ENCODE results near the gene MAT2B. TPM values are rescaled to one million over a fixed set of nuclear protein-coding genes. Genes with fewer than 3 reads are reported as not detected.

Gene MAT2B
- total and polyA plus RNA-seq, 9 of the 15 experiments (the other 6 are each of a cell fraction or from before 2014, with no cell fraction given): 32.0 to 57.7 (median 43.6) TPM

DNA sequence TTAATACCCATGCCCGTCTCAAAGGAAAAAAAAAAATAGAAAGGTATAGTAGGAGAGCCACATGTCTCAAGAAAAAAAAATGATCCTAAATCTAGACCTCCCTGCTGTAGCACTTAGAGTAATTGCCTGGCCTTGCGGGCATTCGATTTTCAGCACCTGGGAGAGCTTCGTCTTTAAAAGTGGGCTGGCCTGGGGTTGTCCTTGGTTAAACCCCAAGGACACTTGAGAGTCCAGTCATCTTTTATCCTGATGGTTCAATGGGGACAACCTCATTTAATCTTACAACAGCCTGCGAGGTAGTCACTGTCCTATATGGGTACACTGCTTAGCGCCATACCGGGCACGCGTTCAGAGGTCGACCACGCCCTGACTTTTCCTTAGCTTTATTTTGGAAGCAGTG is 60.1 kb downstream of the MAT2B start:
- 1% methylated on average over 11 of the region's 11 CpGs for WGBS (ENCODE audit: insufficient coverage, low coverage, missing lambda C conversion rate)
- Histone ChIP-seq H4K20me1 (replicated peaks; ENCODE audit: control insufficient read depth, insufficient read depth, low read length) (no peaks in the 10 kb centered on the region), H3K36me3 (ENCODE audit: control insufficient read depth, insufficient read depth, low read length) (no peaks in the 10 kb centered on the region), H3K9me3 (replicated peaks; ENCODE audit: control insufficient read depth, insufficient read depth, low read depth, low read length) (no peaks in the 10 kb centered on the region), H3K9ac (ENCODE audit: insufficient read depth in 1 of 2, low read depth in 2 of 2, low read length in 2 of 2) (no peak overlapping the region), H3K4me3 (no peak overlapping the region), H3K27ac (ENCODE audit: extremely low read depth, low read depth, low read length) (no peak overlapping the region), H3K4me2 (ENCODE audit: insufficient read depth, low read length) (no peak overlapping the region), H3K9me1 (ENCODE audit: control insufficient read depth, insufficient read depth, low read length) (no peaks in the 10 kb centered on the region), H3K79me2 (ENCODE audit: control insufficient read depth, insufficient read depth, low read length) (no peaks in the 10 kb centered on the region), H3K27me3 (ENCODE audit: control insufficient read depth in 2 of 2, insufficient read depth in 2 of 2, low read length in 2 of 2) (peaks cover 8 to 10% of the 10 kb centered on the region in 2 experiments; a peak in 4 of 5 replicates), H2AFZ (ENCODE audit: low read depth, low read length) (no peak overlapping the region), H3K4me1 (replicated peaks in 1 of 2; ENCODE audit: control insufficient read depth in 2 of 2, insufficient read depth in 2 of 2, low read length in 2 of 2) (peaks cover 0 to 3% of the 10 kb centered on the region in 2 experiments; a peak in 1 of 5 replicates)
- no peak for DNase-seq (ENCODE audit: extremely low read depth in 1 of 4, low spot score in 3 of 4)
- ChIA-PET CTCF (ENCODE audit: low intra/inter-chr PET ratio) (interaction anchor here (1.5 kb wide), 1 partner anchor 939 kb away, joined by 4 read pairs; no protein-coding TSS in a partner anchor), POLR2A (no interaction called here)
- TF ChIP-seq, protein P1, sequence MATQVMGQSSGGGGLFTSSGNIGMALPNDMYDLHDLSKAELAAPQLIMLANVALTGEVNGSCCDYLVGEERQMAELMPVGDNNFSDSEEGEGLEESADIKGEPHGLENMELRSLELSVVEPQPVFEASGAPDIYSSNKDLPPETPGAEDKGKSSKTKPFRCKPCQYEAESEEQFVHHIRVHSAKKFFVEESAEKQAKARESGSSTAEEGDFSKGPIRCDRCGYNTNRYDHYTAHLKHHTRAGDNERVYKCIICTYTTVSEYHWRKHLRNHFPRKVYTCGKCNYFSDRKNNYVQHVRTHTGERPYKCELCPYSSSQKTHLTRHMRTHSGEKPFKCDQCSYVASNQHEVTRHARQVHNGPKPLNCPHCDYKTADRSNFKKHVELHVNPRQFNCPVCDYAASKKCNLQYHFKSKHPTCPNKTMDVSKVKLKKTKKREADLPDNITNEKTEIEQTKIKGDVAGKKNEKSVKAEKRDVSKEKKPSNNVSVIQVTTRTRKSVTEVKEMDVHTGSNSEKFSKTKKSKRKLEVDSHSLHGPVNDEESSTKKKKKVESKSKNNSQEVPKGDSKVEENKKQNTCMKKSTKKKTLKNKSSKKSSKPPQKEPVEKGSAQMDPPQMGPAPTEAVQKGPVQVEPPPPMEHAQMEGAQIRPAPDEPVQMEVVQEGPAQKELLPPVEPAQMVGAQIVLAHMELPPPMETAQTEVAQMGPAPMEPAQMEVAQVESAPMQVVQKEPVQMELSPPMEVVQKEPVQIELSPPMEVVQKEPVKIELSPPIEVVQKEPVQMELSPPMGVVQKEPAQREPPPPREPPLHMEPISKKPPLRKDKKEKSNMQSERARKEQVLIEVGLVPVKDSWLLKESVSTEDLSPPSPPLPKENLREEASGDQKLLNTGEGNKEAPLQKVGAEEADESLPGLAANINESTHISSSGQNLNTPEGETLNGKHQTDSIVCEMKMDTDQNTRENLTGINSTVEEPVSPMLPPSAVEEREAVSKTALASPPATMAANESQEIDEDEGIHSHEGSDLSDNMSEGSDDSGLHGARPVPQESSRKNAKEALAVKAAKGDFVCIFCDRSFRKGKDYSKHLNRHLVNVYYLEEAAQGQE (IDR thresholded peaks at IDR 0.05; ENCODE audit: borderline replicate concordance): peak; percentile 42
- TF ChIP-seq, protein P1 (CRISPR knock-in tag; IDR thresholded peaks at IDR 0.05; ENCODE audit: low read depth): no peak
- TF ChIP-seq, protein P2, sequence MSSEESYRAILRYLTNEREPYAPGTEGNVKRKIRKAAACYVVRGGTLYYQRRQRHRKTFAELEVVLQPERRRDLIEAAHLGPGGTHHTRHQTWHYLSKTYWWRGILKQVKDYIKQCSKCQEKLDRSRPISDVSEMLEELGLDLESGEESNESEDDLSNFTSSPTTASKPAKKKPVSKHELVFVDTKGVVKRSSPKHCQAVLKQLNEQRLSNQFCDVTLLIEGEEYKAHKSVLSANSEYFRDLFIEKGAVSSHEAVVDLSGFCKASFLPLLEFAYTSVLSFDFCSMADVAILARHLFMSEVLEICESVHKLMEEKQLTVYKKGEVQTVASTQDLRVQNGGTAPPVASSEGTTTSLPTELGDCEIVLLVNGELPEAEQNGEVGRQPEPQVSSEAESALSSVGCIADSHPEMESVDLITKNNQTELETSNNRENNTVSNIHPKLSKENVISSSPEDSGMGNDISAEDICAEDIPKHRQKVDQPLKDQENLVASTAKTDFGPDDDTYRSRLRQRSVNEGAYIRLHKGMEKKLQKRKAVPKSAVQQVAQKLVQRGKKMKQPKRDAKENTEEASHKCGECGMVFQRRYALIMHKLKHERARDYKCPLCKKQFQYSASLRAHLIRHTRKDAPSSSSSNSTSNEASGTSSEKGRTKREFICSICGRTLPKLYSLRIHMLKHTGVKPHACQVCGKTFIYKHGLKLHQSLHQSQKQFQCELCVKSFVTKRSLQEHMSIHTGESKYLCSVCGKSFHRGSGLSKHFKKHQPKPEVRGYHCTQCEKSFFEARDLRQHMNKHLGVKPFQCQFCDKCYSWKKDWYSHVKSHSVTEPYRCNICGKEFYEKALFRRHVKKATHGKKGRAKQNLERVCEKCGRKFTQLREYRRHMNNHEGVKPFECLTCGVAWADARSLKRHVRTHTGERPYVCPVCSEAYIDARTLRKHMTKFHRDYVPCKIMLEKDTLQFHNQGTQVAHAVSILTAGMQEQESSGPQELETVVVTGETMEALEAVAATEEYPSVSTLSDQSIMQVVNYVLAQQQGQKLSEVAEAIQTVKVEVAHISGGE (CRISPR knock-in tag; IDR thresholded peaks at IDR 0.05): no peak
- BruUV-seq (replicated peaks): no TSS peak
- in situ Hi-C loops (cut with MboI) (loop anchor here (10.0 to 25.0 kb wide), 2 partner anchors 919 to 1647 kb away; no protein-coding TSS in a partner anchor), intact Hi-C loops (cut with micrococcal nuclease) (loop anchor here (2.0 to 10.0 kb wide), 3 partner anchors 935 to 1889 kb away; no protein-coding TSS in a partner anchor)
- ATAC-seq: no peak
- FAIRE-seq: no peak

Measured in K562 (cell line).